Retinal pigment epithelial cell (primary cell): ENCODE measurements around the gene RANBP9.

ENCODE experiments used
- DNase-seq: peaks from one replicate; pipeline ENCODE4 v3.0.0-alpha.2; 2010; ENCODE audit warnings: low read depth
- H3K4me3 ChIP-seq: 2 replicates; pipeline ENCODE4 v1.5.1; 2011; ENCODE audit warnings: mild to moderate bottlenecking, low read length, control low read depth, moderate library complexity
- CTCF ChIP-seq: conservative IDR thresholded peaks from 2 replicates; pipeline ENCODE4 v1.5.1; 2011; ENCODE audit warnings: low read depth, low read length, control low read depth, inconsistent platforms

RANBP9 gene

GRCh38 chr6:13698715-13699114, 12.9 kb downstream of the RANBP9 start:
- TF ChIP-seq CTCF: no peak
- no peak overlapping the region for H3K4me3 ChIP-seq
- DNase-seq: no peak

DNA sequence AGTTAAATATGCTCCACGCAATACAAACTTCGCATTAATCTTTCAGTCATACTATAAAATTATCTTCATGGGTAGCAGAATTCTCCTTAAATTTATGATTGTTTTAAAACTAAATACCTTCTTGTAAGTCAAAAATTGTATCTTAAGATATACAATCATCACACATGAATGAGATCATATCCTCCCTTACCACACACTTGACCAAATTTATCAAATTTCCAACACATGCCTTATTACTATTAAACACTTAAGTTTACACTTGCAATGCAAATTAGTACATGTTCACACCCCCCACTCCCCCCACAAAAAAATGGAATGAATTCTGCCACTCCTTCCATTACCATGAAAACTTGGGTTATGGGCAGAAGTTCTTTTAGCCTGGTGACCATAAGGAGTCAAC, 13.8 kb downstream of the RANBP9 start:
- no peak overlapping the region for H3K4me3 ChIP-seq
- no peak for DNase-seq
- no peak for TF ChIP-seq CTCF

DNA sequence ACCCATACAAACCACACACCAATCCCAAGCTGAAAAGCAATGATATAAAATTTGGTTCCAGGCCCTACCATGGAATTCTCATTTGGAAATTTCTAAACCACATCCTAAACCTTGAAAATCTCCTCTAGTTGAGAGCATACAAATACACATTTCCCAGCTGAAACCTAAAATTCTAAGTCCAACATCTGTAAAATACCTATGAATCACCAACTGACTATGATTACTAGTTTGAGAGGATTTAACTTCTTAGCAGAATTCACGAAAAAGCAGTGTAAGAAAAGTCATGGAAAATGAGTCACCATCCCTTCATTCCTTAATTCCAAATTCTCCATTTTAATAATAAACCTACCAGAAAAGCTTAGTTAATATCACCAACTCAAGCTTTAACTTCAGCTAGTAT, 15.4 kb downstream of the RANBP9 start:
- no peak for DNase-seq

DNA sequence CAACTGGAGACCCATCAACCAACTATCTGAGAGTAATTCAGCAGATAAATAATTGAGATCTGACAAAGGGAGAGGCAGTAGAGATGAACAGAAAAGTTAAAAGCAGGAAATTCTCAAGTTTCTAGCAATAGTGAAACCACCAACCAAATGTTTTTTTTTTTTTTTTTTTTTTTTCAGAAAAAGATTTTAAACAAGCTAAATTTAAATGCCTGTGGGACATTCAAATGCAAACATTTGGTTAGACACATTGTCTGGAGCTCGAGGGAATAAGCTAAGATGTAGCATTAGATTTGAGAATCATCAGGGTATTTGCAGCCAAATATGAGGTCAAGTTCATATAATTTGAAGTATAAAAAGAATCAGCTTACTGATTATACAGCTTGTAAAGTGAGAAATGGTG, 16.4 kb downstream of the RANBP9 start:
- H3K4me3 ChIP-seq: no peak overlapping the region
- no peak for TF ChIP-seq CTCF
- DNase-seq: no peak

More for the DNA sequence above, 15.4 kb downstream of the RANBP9 start:
- no peak overlapping the region for H3K4me3 ChIP-seq
- TF ChIP-seq CTCF: no peak

- no peak overlapping the region for H3K4me3 ChIP-seq
- DNase-seq: no peak
- no peak for TF ChIP-seq CTCF
These were observed 17.1 kb downstream of the RANBP9 start for GRCh38 chr6:13694562-13694961.

- no peak for TF ChIP-seq CTCF
- no peak overlapping the region for H3K4me3 ChIP-seq
- DNase-seq: no peak
These were observed 22.0 kb downstream of the RANBP9 start for GRCh38 chr6:13689511-13690256.

DNA sequence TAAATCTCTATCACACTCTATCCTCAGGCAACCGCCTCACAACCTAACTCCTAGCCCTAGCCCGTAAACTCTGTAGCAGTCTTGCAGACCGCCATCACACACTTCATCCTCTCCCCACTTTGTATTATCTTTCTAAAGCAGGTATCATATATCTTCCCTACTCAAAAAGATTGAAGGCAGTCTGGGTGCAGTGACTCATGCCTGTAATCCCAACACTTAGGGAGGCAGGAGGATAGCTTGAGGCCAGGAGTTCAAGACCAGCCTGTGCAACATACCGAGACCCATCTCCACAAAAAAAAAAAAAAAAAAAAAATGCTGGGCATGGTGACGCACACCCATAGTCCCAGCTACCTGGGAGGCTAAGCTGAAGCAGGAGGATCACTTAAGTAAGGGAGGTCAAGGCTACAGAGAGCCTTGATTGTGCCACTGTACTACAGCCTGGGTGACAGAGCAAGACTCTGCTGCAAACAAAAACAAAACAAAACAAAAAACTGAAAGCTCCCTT, 22.9 kb downstream of the RANBP9 start:
- no peak overlapping the region for H3K4me3 ChIP-seq
- TF ChIP-seq CTCF: no peak
- no peak for DNase-seq
